NT2/D1 (cell line): ENCODE data around the gene TOX2.

ENCODE experiments used
- SUZ12 ChIP-seq: IDR thresholded peaks from 2 replicates; pipeline ENCODE4 v1.6.1; 2011; ENCODE audit not compliant: insufficient read length, insufficient read depth; ENCODE audit errors: extremely low read depth
- ZNF274 ChIP-seq: IDR thresholded peaks from 2 replicates; pipeline ENCODE4 v1.6.1; 2011; ENCODE audit warnings: mild to moderate bottlenecking, low read depth, low read length

- TF ChIP-seq ZNF274 (no peak), SUZ12 (no peak)
Observed at GRCh38 chr20:44118185-44119033, 203.8 kb downstream of the TOX2 start.
